K562 (cell line): ENCODE data around the gene CHRNG.

Source experiments
- ATF7 ChIP-seq: fragments of 450-650 bp; IDR thresholded peaks from 2 replicates; pipeline ENCODE4 v1.7.1; 2014; ENCODE audit warnings: mild to moderate bottlenecking, moderate library complexity
- BRF2 ChIP-seq: IDR thresholded peaks from 3 replicates; pipeline ENCODE4 v1.6.1; 2011; ENCODE audit warnings: borderline replicate concordance, mild to moderate bottlenecking; ENCODE audit not compliant: insufficient read length, insufficient read depth
- CTCF ChIP-seq, 3 experiments: IDR thresholded peaks in 2 of 3; conservative IDR thresholded peaks in 1 of 3; 2 replicates each; pipeline ENCODE4 v1.5.1; 2011 to 2012; ENCODE audit warnings: low read length in 3 of 3, mild to moderate bottlenecking in 3 of 3, control low read depth in 2 of 3, improper control_type of control experiment in 1 of 3, inconsistent platforms in 1 of 3, low read depth in 1 of 3, mixed read lengths in 1 of 3, moderate library complexity in 1 of 3; ENCODE audit not compliant: insufficient read depth in 2 of 3
- UBTF ChIP-seq, 2 experiments: IDR thresholded peaks; 2 replicates each; pipeline ENCODE4 v1.6.1; 2012; ENCODE audit warnings: improper control_type of control experiment in 2 of 2, low read depth in 2 of 2, low read length in 2 of 2, borderline replicate concordance in 1 of 2

GRCh38 chr2:232549655-232550353, 10.3 kb downstream of the CHRNG start:
- no peak for TF ChIP-seq BRF2
- TF ChIP-seq CTCF (IDR thresholded peaks at IDR 0.05 in 2 of 3, conservative IDR thresholded peaks at IDR 0.05 in 1 of 3; ENCODE audit: insufficient read depth in 2 of 3, low read depth in 1 of 3, low read length in 3 of 3): no peak
- no peak for TF ChIP-seq UBTF (IDR thresholded peaks at IDR 0.05; ENCODE audit: borderline replicate concordance in 1 of 2, low read depth in 2 of 2, low read length in 2 of 2)
- TF ChIP-seq ATF7: no peak
